CD4-positive, alpha-beta T cell treated with Interleukin-12 subunit alpha and Interleukin-12 subunit beta, for 1 hour (primary cell): ENCODE data around the gene SEZ6L.
"Not testable (repeated sequence)": the region's sequence is repeated elsewhere in the genome, so short reads cannot be mapped to it uniquely, and the experiment has no call there.

Experiments used
- DNase-seq: peaks from one replicate; pipeline ENCODE4 v3.0.0-alpha.2; 2020

The SEZ6L gene

DNA sequence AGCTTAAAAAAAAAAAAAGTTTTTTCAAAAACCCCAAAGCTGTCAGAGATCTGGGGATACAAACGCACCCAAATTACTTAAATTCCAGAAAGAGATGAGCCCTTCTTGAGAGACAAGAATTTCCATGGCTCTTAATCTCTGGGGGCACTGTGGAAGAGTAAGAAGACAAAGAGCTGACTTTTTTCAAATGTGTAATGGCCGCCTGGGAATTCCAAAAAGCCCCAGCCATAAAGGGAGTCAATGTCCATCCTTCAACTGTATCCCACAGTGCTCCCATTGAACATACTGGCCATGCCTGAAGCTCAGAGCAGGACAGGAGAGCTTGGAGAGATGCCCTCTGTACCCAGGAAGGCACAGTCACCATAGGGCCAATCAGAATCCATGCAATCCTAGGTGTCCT is 222.4 kb downstream of the SEZ6L start:
- no peak for DNase-seq

DNA sequence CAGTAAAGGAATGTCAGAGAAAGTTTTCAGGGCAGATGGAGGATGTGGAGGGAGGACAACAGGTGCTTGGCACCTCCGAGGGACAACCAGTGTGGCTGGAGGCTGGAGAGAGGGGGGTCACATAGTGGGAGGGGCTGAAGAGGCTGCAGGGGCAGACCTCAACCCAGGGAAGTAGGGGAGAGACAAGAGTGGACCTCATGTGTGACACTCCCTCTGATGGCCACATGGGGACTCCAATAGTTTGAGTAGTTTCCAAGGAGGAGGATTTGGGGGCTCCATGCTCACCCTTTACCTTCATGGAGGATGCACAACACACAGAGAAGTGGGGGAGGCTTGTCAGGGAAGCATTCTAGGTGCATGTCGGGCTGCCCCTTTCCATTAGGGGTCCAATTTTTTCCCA is 224.7 kb downstream of the SEZ6L start:
- DNase-seq, result no peak

DNA sequence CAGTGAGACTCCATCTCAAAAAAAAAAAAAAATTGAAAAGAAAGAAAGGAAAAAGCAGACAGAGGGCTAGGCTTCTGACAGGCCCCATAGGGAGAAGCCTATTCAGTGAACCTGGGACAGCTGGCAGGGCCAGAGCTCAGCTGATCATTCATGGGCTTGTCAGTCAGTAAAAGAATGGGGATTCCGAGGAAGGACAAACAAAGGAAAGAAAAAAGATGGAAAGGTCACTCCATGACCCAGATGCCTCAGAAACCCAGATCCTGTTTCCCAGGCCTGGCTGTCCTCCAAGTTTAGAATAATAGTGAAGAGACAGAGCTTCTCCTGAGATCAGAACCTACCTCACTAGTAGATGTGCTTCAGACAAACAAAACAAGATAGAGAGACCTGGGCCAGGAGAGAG is 225.5 kb downstream of the SEZ6L start:
- no peak for DNase-seq

DNA sequence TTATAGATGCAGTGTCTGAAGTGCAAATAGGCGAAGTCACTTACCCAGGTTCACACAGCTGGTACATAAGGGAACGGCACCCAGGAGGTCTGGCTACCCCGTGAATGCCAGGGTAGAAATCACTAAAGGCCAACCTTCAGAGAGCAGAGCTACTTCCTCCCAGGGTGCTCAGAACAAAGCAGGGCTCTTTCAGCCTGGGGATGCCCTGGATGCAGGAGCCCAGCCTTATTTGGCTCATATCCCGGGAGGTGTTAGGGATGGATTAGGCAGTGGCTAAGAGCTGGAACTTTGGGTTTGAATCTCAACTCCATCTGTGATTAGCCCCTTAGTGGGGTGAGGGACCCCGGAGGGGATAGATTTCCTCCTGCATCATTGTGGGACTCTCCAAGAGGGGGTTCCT is 226.7 kb downstream of the SEZ6L start:
- no peak for DNase-seq

DNA sequence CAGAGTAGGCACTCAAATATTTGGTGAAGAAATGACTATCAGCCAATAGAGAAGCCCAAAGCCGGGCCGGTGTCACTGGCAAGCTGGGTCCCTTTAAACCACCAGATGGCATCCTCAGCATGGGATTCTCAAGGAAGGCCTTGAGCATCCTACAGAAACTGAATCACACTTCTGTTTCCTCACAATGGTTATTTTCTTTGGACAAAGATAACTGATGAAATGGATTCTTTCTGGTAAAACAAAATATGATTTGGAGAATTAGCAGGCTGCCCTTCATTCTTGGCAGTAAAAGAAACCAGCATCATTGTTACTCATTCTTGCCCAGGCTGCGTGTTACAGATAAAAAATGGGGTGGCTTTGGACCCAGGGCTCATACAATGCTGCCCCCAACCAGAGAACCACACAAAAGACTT is 229.5 kb downstream of the SEZ6L start:
- DNase-seq, result peak; percentile 65

DNA sequence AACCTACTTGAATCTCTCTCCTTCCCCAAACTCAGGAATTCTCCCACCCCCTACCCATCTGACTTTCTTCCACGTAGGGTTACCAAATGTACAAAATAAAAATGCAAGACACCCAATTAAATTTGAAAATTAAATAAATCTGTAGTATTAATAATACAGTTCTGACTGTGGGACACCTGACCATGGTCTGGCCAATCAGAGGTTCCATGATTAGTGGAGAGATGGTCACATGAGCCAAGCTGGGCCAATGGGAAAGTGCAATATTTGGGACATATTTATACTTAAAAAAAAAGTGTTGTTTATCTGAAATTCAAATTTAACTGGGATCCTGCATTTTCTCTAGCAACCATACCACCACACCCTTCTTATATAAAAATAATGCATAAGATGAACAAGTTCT is 230.0 kb downstream of the SEZ6L start:
- DNase-seq, result no peak

DNA sequence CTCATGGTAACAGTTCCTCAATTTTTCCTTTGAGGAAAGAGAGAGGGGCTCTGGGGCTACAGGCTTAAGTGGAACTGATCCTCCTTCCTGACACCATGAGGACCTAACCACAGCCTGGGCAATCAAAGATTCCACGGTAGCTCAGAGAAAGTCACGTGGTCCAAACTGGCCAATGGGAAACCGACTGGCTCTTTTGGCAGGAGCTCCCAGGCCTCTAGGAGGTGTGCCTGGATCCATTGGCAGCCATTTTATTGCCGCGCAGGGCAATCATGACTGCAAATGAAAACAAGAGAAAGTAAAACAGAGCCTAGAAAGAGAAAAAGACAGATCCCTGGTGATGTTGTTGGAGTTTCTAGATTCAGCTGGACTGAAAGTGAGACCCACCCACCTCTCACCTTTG is 232.5 kb downstream of the SEZ6L start:
- no peak for DNase-seq

DNA sequence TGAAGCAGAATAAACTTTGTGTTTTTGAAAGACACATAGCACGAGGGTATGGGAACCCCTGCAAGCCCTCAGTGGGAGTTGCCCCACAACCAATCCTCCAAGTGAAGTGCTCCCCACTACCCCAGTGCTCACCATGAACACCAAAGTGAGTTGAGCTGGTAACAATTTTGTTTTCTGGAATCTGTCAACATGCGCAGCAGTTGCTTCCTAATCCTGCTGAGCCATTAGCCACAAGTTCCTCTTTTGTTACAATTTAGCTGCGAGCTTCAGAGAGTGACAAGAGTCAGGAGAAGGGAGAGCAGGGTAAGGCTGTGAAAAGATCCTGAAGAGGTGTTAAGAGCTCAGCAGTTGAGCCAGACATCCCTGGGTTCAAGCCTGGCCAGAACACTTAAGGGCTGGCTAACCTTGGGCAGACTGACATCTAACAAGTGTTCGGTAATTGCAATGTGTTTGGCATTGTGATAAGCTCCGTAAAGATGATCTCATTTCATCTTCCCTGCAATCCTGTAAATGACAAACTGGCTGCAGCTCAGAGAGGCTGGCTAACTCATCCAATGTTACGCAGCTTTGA is 235.7 kb downstream of the SEZ6L start:
- DNase-seq, result no peak

DNA sequence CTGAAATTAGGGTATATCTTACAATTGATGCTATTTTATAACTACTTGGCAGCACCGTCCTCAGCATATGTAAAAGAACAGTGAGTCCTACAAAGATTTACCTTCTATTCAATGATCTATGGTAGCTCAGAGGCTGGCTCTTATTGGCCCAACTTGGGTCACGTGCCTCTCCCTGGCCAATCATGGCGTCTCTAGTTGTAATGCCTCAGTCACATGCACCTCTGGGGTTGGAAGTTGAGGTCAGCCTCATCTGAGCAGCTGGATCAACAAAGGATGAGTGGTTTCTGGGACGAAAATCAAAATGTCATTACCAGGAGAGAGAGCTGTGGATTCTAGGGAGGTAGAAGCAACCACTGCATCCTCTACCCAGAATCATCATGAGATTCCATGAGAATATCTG is 236.9 kb downstream of the SEZ6L start:
- no peak for DNase-seq

DNA sequence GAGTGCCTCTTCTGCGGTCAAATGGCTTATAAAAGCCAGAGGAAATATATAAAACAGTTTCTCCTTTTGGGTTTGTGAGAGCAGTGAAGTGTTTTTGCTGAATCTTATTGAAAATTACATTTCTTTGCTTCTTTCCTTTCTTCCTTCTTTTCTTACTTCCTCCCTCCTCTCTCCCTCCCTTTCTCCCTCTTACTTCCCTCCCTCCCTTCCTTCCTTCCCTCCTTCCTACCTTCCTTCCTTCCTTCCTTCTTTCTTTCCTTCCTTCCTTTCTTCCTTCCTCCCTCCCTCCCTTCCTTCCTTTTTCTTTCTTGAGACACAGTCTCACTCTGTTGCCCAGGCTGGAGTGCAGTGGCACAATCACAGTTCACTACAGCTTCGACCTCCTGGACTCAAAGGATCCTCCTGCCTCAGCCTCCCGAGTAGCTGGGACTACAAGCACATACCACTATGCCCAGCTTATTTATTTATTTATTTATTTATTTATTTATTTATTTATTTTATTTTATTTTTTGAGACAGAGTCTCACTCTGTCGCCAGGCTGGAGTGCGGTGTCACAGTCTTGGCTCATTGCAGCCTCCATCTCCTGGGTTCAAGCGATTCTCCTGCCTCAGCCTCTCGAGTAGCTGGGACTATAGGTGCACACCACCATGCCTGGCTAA is 239.4 kb downstream of the SEZ6L start:
- not testable (repeated sequence) for DNase-seq

DNA sequence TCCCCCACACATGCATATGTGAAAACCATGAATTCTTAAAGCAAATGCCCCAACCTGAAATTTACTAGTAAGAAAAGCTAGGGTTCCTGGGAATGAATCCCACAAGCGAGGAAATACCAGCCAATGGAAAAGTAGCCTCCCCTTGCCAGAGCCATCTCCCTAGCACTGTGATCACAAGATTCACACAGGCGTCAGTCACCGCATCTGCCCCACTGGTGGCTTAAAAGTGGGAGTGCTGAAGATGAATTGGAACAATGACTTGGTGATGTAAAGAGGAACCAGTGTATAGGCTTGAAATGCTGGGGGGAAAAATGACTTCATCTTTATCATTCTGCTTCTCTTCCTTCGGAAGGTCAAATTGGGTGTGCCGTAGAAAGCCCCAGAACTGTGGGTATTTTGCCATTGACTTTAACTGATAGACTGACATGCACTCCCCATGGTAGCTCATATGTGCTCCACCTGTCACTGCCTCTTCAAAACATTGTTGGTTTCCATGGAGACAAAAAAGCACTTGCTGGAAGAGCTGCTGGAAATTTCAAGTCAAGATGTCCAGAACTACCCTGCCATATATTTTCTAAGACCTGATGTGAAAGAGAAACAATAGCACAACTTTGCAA is 240.6 kb downstream of the SEZ6L start:
- no peak for DNase-seq

DNA sequence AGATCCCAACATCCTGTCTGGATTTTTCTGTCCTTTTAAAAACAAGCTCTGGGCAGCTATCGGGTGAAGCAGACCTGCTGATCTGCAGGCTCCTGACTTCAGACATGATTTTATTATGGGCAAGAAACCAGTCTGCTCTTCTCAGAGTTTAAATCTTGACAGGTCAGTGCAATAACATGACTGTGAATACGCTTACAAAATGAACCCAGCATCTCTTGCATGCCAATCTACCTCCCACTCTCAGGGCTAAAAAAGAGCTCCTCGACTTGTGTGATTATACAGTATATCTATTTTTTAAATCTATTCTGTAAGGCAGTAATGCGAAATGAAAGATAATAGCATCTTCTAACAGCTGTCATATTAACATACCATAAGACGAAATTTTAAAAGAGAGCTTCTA is 241.1 kb downstream of the SEZ6L start:
- no peak for DNase-seq

DNA sequence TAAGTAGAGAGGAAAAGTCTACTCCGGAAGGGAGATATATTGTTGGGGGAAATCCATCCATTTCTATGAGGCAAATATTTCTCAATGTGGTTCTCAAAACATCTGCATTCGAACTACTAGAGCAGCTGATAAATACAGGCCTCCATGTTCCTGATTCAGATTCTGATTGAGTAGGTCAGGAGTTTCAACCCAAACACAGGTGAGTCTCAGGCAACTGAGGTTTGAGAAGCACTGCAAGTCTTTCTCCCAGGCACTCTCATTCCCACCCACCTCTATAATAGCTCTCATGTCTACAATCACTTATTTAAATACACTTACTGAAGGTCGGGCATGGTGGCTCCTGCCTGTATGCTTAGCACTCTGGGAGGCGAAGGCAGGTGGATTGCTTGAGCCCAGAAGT is 245.1 kb downstream of the SEZ6L start:
- no peak for DNase-seq

DNA sequence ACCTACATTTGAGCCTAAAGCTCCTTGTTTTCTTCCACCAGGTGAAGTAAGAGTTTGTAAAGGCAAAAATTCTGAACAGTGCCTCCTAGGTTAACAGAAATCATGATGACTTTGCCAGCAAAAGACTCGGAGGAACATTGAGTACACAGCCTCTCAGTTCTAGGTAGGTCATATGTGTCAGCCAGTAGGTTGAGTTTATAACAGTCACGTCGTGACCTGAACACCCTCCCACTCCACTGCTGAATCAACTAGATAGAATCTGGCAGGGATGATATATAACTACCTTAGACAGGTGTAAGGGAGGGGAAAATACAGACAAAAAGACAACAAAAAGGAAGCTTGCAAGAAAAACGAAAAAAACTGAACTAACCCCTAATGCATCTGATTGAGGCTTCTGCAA is 247.0 kb downstream of the SEZ6L start:
- no peak for DNase-seq

DNA sequence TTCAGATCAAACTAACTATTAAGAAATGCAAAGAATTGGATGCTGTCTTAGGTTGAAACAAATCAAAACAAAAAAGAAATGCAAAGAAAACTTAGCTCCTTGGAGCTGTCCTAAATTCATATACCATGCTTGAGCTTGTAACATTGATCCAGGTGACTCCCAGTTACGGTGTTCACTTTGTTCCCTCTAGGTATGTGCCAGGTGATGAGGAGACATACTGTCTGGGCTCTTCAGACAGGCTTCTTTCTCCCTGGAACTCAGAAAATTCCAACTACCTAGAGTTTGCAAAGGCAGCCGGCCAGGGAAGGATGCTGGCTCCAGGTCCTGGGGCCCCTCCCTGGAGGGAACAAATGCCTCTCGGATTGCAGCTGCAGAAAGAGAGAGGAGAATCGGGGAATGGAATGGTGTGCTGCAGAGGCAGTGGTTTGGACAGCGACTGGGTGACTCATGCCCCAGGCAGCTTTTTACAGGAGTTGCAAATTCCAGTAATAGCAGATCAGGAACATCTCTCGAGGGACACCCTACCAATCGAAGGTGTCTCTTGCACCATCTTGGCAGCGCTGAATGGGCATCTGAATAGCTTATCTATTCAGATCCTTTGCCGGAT is 247.5 kb downstream of the SEZ6L start:
- DNase-seq, result no peak

DNA sequence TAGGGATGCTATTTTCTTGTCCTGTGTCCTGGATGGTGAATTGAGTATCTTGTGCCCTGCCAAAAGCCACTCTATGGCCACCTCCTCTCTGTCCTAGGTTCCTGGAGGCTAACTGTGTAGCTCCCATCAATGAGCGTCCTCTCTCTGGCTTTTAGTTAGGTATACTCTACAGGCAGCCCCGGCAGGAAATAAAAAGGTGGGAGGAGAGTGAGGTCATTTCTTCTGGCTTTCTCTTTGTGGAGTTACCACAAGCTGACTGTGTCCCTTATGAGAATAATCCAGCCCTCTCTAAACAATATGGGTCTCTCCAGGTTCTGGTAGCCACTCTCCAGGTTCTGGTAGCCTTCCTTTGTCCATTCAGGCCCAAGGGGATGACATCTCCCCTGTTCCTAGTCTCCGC is 248.1 kb downstream of the SEZ6L start:
- DNase-seq, result no peak

DNA sequence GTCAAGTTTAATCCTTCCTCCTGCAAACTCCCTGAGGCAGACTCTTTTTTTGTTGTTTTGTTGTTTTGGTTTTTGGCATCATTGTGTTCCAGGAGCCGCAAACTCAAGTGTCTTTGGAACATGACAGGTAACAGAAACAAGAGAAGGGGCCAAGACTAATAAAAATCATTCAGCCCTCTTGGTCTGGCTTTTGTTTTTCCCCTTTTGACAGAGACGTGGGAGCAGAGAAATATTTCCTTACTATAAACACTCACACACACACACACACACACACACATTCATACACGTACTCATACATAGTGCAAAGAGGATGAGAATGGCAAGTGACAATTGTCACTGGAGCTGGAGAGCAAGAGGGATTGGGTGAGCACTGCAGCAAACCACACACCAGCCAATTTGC is 249.4 kb downstream of the SEZ6L start:
- DNase-seq, result no peak

DNA sequence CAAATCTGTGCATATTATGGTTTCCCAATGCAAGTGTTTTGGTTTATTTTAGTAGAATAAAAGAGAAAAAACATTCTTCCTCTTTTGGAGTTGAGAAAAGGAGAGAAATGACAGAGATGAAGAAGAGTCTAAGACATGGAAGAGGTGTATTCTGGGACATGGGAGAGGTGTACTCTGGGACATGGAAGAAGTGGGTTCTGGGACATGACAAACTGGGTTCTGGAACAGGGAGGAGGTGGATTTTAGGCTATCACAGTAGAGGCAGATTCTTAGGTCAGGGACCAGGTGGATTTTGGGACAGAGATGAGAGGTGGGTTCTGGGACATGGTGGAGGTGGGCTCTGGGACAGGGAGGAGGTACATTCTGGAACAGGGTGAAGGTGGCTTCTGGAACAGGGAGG is 257.7 kb downstream of the SEZ6L start:
- no peak for DNase-seq

DNA sequence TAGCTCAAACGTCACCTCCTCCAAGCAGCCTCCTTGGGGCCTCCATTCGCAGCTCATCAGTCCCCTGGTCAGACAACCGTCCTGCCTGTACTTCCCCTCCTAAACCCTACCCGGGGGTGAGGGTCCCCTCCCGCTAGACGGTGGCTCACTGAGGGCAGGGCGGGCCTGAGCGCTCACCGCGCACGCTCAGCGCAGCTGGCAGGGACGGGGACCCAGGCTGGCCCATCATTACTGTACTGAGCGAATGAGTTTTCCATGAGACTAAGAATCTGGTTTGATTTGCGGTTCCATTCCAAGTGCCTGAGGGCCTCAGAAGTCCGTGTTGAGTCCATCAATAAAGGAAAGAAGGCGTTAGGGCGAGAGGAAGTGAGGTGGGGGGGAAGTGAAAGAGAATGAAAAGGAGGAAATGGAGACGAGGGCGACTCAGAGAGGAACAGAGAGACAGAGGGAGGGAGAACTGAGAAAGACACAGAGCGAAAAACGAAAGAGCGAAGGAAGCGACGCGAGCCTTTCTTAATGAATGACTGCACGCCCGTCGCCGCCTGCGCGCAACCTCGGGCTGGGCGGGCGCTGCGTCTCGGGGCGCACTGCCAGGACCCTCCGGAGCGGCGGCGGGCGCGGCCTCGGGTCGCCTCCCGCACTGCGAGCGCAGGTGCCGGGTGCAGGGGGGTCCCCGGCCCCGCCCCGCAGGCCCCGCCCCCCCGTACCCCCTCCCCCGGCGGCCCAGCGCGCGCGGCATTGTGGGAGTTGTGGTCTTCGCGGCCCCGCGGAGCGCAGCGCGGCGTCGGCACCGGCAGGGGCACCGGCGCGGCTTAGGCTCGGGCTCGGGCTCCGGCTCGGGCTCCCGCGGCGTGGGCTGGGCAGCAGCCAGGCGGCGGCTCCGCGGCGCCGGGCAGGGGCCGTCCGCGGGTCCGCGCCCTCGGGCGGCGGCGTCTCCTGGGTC is 259.5 kb downstream of the SEZ6L start, which contains the start of gene ASPHD2:
ASPHD2 (plus strand) TSS at position 746 of the 943 bp plus-strand sequence. CDS start 4,356 bp downstream, outside the sequence.
- peak; percentile 85 for DNase-seq

DNA sequence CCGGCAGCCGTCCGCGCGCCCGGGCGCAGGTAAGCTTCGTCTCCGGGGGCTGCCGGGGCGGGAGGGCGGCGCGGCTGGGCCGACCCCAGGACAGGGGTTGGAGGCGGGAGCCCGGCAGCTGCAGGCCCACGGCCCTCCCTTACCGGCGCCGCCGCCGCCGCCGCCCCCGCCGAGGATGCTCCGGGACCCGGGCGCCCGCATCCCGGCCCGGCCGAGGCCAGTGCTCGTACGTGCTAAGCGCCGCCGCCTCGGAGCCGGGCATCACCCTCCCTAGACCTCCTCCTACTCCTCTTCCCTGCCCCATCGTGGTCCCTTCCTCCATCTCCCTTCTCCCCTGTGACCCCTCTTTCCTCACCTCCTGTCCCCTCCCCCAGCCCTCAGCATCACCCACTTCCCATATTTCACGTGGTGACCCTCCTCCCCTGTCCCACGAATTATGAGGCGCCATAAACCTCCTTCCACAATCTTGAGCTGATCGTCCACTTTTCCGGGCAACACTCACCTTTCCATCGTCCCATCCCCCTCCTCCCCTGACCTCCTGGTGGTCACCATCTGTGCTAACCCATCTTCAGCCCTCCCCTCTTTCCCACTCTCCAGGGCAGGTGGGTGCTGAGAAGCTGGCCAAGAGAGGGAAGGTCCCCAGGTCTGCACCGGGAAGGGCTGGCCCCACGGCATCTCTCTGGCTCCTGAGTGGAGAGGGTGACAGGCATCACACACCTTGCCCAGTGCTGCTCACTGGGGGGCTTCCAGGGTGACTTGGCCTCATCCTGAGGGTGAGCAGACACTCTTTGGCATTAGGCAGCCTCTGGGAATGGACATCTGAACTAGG is 260.4 kb downstream of the SEZ6L start:
- no peak for DNase-seq

DNA sequence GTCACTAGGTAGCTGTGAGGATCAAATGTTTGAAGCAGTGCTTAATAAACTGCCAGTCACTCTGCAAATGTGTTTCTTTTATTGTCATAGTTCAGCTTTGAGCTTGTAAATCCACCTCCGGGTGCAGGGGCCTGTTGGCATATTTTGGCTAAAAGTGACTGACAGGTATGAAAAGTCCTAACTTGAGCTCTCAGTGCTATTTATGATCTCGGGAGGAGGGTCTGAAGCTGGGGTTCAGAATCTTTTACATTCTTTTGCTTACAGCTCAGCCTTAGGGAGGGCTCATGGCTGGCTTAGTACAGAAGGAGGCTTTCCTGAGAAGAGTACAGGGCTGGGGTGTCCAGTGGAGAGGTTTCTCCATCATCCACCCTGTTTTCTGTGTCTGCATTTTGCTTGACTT is 261.3 kb downstream of the SEZ6L start:
- DNase-seq, result no peak
